GM15510 (cell line): ENCODE data around the gene HOATZ.

ENCODE experiments used
- POLR2A ChIP-seq: IDR thresholded peaks from 3 replicates; pipeline ENCODE4 v1.6.1; 2011; ENCODE audit warnings: borderline replicate concordance; ENCODE audit not compliant: insufficient read length; ENCODE audit errors: extremely low read depth

HOATZ gene

DNA sequence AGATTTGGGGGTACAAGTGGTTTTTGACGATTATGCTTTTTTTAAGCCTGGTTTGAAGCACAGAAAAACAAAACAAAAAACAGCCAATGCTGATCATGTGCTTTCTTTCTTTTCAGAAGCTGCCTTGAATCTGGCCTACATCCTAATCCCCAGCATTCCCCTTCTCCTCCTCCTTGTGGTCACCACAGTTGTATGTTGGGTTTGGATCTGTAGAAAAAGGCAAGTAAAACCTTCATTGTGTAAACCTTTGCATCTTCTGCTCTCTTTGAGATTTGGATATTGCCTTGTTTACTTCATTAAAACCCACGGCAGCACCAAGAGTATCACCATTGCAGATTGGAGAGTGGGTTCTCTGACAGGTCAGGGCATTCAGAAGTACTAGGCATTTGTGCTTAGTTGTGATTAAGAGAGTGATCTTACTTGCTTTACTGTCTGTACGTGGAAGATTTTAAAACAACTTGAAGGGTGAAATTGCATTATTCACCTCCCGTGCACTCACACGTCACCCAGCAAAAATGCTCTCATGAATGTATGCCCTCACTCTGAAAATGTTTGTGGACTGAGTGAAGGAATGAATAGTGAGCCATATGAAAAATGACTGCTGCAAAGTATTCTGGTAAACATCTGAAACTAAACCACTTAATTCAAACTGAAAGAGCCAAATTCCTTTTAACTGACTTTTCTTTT is 43.0 kb downstream of the HOATZ start:
- TF ChIP-seq POLR2A = no peak

DNA sequence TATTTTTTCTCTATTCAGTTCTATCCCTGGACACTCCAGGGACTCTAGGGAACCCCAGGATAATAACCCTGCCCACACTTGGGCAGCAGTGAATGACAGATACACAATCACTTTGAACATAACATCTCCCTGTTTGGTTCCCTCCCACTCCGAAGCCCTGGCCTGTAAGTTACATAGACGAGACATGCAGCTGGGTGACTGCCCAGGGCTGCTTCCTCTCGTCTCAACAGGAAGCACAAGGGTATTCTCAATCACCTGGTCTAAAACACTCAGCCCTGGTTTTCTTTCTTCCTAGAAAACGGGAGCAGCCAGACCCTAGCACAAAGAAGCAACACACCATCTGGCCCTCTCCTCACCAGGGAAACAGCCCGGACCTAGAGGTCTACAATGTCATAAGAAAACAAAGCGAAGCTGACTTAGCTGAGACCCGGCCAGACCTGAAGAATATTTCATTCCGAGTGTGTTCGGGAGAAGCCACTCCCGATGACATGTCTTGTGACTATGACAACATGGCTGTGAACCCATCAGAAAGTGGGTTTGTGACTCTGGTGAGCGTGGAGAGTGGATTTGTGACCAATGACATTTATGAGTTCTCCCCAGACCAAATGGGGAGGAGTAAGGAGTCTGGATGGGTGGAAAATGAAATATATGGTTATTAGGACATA is 45.4 kb downstream of the HOATZ start:
- no peak for TF ChIP-seq POLR2A

DNA sequence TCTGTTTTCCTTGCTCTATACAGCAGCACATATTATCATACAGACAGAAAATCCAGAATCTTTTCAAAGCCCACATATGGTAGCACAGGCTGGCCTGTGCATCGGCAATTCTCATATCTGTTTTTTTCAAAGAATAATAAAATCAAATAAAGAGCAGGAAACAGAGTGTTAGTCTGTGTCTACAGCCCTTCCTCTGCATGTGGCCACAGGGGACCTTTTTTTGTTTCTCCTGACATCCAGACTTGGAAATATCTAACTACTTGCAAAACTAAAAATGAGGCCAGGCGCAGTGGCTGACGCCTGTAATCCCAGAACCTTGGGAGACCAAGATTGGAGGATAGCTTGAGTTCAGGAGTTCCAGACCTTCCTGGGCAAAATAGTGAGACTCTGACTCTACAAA is 46.2 kb downstream of the HOATZ start:
- no peak for TF ChIP-seq POLR2A

DNA sequence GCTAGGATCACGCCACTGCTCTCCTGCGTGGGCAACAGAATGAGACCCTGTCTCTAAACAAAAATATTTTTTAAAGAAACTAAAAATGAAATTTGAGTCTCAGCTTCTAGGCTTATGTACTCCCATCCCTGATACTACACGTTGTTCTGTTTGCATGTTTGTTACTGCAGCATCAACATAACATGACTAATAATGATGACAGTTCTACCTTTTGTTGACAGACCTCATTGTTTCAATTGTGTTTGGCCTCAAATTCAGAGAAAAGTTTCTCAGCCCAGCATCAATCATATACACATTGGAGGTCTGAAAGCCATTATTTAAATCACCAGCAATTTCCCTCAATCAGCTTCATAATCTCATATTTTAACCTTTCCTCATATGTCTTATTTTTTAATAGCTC is 46.7 kb downstream of the HOATZ start:
- TF ChIP-seq POLR2A = no peak

DNA sequence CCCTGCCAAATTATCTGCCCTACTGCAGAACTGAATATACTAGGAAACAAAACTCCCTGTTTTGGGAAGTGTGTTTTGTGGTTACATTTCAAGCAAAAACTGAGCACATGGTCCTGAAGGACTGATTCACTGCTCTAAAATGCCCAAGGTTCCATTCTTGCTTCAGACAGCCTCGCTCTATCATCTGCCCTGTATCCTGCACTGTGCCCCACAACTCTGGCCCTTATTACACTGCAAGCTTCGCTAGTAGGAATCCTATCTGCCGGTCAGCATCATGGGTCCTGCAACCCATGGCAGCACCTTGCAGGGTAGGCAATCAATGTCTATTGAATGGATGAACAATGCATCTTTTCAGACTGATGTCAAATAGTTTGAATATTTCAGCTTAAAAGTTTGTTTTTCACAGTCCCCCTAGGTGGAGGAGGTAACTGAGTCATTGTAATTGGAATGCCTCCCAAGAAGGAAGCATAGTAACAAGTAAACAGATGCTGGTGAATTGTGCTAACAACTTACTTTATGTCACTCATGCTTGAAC is 47.3 kb downstream of the HOATZ start:
- TF ChIP-seq POLR2A = no peak

DNA sequence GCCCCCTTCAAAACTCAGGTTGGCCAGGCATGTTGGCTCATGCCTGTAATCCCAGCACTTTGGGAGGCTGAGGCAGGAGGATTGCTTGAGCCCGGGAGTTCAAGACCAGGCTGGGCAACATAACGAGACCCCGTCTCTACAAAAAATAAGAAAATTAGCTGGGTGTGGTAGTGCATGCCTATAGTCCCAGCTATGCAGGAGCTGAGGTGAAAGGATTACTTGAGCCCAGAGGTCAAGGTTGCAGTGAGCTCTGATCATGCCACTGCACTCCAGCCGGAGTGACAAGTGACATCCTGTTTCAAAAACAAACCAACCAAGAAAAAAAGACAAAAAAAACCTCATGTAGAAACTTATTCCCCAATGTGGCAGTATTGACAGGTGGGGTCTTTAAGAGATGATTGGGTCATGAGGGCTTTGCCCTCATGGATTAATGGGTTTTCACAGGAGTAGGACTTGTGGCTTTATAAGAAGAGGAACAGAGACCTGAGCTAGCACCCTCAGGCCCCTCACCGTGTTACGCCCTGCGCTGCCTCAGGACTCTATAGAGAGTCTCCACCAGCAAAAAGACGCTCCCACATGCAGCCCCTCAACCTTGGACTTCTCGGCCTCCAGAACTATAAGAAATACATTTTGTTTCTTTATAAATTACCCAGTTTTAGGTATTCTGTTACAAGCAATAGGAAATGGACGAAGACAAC is 48.3 kb downstream of the HOATZ start:
- no peak for TF ChIP-seq POLR2A

DNA sequence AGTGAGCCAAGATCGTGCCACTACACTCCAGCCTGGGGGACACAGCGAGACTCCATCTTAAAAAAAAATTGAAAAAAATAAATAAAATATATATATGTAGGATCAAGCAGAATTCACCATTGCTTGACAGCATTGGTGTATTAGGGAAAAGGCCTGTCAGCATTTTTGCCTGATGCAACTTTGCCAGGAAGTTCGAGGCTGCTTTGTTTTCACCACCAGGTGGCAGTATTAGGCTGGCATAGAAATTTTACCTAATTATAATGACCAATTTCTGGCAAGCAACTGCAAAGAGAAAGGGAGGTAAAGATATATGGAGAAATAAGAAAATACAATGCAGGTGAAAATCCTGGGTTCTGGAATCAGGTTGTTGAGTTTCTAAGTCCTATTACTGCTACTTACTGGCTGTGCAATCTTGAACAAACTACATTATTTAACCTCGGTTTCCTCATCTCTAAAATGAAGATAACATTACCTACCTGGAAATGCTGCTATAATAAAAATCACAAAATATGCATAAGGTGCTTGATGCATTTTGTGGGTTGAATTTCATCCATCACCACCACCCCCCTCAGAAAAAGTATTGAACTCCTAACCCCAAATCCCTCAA is 50.6 kb downstream of the HOATZ start:
- TF ChIP-seq POLR2A = no peak

DNA sequence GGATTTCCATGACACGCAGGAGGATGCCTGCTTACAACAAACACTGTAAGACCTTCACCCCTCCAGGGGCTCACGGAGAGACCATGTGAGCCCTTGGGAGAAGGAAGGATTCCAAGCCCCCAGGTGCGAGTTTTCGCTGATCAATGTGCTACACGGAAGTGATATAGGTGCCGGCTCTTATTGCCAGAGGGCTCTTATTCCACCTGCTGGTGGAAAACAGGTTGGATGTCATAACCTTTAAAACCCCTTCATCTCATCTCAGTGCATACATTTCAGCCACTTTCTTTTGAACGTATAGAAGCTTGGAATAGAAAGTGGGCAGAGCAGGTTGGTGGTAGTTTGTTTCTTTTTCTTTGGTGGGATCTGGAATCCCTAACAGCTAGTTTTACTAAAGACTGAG is 51.7 kb downstream of the HOATZ start:
- no peak for TF ChIP-seq POLR2A

DNA sequence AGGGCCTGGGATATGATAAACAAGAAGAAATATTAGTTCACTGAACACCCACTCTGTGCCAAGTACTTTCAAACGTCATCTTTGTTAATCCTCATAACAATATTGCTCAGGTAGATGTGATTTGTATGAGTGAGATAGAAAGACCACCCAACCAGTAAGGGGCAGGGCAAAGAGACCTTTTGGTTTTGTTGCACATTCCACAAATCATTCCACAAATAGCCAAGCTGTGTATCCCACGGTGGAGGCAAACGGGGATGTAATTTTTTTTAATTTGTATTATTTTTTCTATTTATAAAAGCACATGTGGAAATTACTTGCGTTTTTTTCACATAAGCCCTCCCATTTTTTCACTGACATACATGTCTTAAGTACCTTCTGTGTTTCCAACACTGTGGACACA is 54.9 kb downstream of the HOATZ start:
- TF ChIP-seq POLR2A = no peak

DNA sequence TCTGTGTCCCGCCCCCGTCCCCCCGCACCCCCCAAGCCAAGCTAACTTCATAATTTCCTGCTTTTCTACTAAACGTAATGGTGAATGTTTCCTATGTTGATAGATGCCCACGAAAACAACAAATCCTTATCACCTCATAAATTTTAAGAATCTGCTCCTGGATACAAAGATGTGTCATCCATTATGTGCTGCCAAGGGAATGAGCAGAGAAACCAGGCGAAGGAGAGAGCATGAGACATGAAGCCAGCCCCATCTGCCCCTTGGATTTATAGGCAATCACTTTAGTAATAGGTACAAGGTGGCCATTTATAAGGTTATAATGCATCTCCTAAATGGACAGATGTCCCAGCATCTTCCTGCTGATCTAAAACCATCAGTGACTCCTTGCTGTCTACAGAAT is 56.2 kb downstream of the HOATZ start:
- TF ChIP-seq POLR2A = no peak

DNA sequence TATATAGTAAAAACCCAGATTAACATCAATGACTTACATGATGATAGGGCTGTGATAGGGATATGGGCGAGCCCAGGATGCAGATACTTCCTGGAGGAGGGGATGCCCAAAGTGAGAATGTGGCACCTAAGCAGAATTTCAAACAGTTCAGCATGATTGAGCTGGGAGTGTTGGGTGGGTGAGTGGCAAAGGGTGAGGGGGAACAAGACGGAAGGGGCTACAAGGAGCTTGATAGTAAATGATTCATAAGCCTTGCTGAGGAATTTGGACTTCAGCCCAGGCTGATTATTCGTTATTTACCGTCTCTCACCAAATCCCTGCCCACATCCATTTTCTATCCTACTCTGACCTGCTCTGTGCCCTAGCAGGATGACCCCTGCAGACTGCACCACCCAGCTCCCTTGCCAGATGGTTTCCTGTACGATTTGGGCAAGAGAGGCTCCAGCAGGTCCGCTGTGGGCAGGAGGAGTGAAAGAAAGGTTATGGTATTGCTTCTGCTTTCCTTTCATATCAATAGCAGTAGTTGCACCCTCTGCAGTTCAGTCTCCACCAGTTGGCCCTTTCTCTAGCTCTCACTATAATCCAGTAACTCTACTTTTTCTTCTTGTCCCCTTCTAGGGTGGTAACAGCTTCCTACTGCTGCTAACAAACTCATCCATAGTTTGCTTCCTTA is 57.4 kb downstream of the HOATZ start:
- no peak for TF ChIP-seq POLR2A

DNA sequence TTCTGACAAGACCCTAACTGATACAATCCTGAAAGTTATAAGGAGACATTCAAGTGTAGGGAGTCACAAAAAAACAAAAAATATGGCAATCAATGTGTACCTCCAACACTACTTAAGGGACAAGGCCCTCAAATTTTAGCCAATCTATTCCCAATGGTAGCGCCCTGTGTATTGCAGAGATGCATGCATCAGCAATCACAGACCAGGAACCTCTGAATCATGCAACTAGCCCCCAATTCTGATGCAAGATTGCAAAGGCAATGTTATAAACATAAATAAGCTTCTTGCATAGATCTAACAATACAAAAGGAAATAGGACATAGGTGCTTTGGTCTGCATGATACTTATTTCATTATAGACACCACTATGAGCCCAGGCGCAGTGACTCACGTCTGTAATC is 58.0 kb downstream of the HOATZ start:
- TF ChIP-seq POLR2A = no peak

DNA sequence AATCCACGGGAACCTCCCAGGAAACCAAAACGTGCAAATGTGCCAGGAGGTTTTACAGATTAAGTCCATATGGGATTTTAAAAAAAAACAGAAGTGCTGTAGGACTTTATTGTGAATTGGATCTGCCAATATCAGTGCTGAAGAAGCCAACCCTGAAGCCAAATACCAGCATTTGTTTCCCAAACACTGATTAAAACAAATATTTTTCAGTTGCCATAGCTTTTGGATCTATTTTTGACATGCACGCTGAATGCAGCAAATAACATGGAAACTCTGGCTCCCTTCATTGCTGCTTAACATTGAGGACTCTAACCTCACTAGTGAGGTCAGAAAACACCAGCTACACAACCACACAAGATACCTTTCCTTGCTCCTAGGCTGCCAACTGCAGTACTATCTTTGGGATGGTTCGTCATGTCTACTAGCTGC is 59.3 kb downstream of the HOATZ start:
- TF ChIP-seq POLR2A = no peak

DNA sequence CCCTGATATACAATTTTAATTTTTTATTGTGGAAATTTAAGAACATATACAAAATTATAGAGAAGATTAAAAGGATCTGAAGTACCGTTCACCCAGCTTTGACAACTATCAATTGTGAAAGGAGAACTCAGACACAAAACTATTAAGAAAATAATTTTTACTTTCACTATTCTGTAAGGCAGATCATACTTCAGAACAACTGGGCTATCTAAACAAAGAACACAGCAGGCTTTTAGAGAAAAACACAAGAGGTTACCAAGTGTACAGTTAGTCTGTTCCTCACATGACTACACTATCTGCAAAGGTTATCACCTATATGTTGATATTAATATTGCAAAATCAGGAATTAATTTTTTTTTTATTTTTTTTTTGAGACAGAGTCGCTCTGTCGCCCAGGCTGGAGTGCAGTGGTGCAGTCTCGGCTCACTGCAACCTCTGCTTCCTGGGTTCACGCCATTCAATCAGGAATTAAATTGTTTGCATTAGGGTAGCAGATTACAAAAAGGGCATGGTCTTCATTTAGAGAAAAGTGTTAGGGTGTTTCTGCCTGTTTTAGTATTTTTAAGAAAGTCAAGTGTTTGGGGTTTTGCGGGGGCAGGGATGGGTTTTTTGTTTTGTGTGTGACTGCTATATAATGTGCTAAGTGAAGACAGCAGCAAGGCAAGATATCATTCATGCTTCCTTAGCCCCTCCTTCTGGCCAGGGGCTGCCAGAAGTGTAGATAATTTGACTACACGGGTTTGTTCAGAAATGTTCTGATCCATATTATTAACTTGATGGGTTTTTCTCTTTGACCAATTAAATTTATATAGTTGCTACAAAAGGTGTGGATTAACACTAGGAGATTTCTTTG is 60.0 kb downstream of the HOATZ start:
- TF ChIP-seq POLR2A = no peak

DNA sequence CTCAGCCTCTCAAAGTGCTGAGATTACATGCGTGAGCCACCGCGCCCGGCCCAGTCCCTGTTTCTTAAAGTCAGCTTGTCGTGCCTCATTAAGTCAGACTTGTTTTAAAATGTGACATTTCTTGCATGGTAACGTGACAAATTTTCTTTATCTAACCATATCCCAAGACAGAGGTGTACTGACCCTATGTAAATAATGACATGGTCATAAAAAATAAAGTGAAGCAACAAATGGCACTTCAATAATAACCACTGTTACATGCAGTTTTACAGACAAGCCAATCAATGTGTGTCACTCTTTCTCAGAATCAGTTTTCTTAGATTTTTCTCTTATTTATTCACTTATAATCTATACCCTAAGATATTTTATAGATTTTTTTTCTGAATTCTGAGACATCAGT is 61.2 kb downstream of the HOATZ start:
- no peak for TF ChIP-seq POLR2A

DNA sequence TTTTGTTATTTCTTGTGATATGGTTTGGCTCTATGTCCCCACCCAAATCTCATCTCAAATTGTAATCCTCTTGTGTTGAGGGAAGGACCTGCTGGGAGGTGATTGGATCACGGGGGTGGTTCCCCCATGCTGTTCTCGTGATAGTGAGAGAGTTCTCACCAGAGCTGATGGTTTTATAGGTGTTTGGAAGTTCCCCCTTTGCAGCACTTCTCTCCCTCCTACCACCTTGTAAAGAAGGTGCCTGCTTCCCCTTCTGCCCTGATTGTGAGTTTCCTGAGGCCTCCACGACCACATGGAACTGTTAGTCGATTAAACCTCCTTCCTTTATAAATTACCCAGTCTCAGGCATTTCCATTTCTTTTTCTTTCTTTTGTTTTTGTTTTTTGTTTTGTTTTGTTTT is 63.2 kb downstream of the HOATZ start:
- no peak for TF ChIP-seq POLR2A
